PC-3 (cell line): ENCODE measurements around the gene FUBP3.

Experiments used
- CTCF ChIP-seq: fragments of 300-600 bp; sonication (generic); conservative IDR thresholded peaks from 2 replicates; pipeline ENCODE4 v1.5.1; 2017; ENCODE audit warnings: antibody characterized with exemption, low read depth, mild to moderate bottlenecking, low read length
- EZH2phosphoT487 ChIP-seq: fragments of 300-600 bp; sonication (generic); IDR thresholded peaks from 2 replicates; pipeline ENCODE4 v1.6.1; 2018; ENCODE audit warnings: mild to moderate bottlenecking, antibody characterized with exemption, low read length, borderline replicate concordance

DNA sequence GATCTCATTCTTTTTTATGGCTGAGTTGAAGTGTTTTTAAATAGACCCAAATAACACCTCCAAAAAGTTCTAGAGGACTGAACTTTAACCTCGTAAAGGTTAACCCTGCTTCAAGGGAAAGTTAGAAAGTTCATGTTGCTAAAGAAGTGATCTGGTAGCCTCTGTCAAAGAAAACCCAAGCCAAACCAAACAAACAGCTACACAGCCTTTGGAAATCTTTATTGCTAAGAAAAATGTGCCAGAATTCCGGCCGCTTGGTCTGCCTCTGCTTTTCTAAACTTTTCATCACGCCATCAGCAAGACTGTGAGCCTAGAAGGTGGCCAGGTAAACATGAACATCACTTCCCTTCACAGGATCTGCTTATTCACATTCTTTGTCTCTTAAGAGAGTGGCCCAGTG lies 17.9 kb downstream of the FUBP3 start:
- TF ChIP-seq EZH2phosphoT487 (no peak), CTCF (no peak)
